Measurements from ENCODE around the gene CD177.
"Not testable (repeated sequence)": the region's sequence is repeated elsewhere in the genome, so short reads cannot be mapped to it uniquely, and the experiment has no call there.

CD177 gene

DNA sequence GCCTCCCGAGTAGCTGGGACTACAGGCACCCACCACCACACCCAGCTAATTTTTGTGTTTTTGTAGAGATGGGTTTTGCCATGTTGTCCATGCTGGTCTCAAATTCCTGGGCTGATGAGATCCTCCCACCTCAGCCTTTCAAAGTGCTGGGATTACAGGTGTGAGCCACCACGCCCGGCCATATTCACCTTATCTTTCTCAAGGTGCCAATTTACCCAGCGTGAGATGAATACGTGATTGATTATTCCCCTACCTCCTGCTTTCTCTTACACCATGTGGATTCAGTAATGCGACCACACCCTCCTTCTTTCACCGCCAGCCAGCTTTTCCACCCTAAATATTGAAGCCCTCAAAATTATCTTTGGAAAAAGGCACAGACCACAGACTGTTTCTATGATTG, 29.8 kb downstream of the CD177 start:
- not testable (repeated sequence) for DNase-seq

DNA sequence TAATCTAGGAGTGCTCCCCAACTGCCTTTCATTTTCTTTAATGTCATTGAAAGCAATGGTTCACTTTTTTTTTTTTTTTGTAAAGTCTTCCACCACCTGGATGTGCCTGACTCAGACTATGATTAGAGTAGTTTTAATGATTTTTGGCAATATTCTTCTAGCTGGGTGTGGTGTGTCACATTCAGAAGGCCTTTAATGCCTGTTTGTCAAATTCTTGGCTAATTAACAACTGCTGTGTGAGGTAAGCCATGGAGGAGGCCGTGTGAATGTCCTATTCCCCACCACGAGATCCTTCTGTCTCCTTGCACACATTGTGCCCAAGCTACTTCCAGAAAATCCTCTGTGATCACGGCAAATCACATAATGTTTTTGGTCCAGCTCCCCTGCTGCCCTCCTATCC, 30.3 kb downstream of the CD177 start:
- not testable (repeated sequence) for DNase-seq

GRCh38 chr19:43390903-43391551, 37.5 kb downstream of the CD177 start:
- DNase-seq: not testable (repeated sequence)

DNA sequence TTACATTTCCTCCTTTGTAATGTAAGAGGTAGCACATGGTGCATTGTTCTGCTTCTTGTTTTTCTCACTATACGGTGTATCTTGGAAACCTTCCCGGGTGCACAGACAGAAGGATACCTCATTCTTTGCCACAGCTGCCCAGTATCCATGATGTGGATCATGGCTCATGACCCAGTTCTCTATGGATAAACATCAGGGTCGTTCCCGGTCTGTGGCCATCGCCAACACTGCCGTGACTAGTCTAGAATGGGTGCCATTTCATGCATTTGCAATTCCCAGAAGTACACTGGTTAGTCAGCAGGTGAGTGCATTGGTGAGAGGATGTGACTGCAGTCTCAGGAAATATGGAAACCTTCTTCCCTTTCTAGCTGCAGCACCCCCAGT, 38.1 kb downstream of the CD177 start:
- not testable (repeated sequence) for DNase-seq

GRCh38 chr19:43393501-43393900, 40.0 kb downstream of the CD177 start:
- not testable (repeated sequence) for DNase-seq

DNA sequence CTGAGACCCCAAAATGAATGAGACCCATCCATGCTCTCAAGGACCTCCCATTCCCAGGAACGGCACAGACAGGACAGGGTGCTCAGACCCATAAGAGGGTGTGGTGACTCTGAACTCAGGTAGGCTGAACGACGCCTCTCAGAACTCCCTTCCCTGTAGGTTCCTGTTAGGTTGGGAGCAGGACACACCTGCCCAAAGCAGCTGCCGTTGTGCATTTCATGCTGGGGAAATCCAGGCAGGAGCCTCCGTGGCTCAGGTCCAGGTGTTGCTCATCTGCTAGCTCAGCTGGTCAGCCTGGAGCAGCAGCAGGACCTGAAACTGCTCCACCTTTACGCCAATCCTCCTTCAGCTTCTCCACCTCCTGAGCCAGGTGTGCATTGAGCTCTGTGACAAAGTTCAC, 42.1 kb downstream of the CD177 start:
- no peak for DNase-seq

- no peak for DNase-seq
Measured at GRCh38 chr19:43406297-43406696, 52.8 kb downstream of the CD177 start.

- no peak for DNase-seq
Measured at GRCh38 chr19:43407416-43408005, 54.0 kb downstream of the CD177 start.

GRCh38 chr19:43408043-43408442, 54.6 kb downstream of the CD177 start:
- DNase-seq: no peak

GRCh38 chr19:43409415-43409814, 55.9 kb downstream of the CD177 start:
- no peak for DNase-seq

- DNase-seq: no peak
Measured at GRCh38 chr19:43412441-43412840, 59.0 kb downstream of the CD177 start.

Measured in stimulated activated CD4-positive, alpha-beta T cell treated with anti-CD3 and anti-CD28 coated beads, Interleukin-4, amount 100 ng/mL, for 1 hour (primary cell).